ACC112 (cell line): ENCODE data around the gene OR2H2.

ENCODE experiments used
- H2AFZ ChIP-seq: fragments of 200-600 bp; sonication (generic); one replicate; pipeline ENCODE4 v1.6.0; 2017; ENCODE audit warnings: antibody characterized with exemption, low read length; ENCODE audit not compliant: unreplicated experiment
- H3K27ac ChIP-seq: fragments of 200-600 bp; sonication (generic); 2 replicates; pipeline ENCODE4 v1.5.1; 2014; ENCODE audit warnings: low read depth, mild to moderate bottlenecking, antibody characterized with exemption, low read length, moderate library complexity
- H3K27me3 ChIP-seq: fragments of 200-600 bp; sonication (generic); 2 replicates; pipeline ENCODE4 v1.6.1; 2014; ENCODE audit warnings: mild to moderate bottlenecking, antibody characterized with exemption, low read length, moderate library complexity, mixed read lengths; ENCODE audit not compliant: insufficient read depth
- H3K36me3 ChIP-seq: fragments of 200-600 bp; sonication (generic); 2 replicates; pipeline ENCODE4 v1.6.1; 2016; ENCODE audit warnings: mild to moderate bottlenecking, antibody characterized with exemption, low read length, moderate library complexity, mixed read lengths; ENCODE audit not compliant: insufficient read depth
- H3K4me1 ChIP-seq: fragments of 200-600 bp; sonication (generic); one replicate; pipeline ENCODE4 v1.6.1; 2016; ENCODE audit warnings: low read length, mixed read lengths; ENCODE audit not compliant: insufficient read depth, unreplicated experiment, control insufficient read depth
- H3K4me3 ChIP-seq: fragments of 200-600 bp; sonication (generic); 2 replicates; pipeline ENCODE4 v1.5.1; 2014; ENCODE audit warnings: mild to moderate bottlenecking, low read depth, low read length
- H3K79me2 ChIP-seq: fragments of 200-600 bp; sonication (generic); one replicate; pipeline ENCODE4 v1.6.0; 2016; ENCODE audit warnings: low read length; ENCODE audit not compliant: control insufficient read depth, unreplicated experiment, insufficient read depth

Gene OR2H2

DNA sequence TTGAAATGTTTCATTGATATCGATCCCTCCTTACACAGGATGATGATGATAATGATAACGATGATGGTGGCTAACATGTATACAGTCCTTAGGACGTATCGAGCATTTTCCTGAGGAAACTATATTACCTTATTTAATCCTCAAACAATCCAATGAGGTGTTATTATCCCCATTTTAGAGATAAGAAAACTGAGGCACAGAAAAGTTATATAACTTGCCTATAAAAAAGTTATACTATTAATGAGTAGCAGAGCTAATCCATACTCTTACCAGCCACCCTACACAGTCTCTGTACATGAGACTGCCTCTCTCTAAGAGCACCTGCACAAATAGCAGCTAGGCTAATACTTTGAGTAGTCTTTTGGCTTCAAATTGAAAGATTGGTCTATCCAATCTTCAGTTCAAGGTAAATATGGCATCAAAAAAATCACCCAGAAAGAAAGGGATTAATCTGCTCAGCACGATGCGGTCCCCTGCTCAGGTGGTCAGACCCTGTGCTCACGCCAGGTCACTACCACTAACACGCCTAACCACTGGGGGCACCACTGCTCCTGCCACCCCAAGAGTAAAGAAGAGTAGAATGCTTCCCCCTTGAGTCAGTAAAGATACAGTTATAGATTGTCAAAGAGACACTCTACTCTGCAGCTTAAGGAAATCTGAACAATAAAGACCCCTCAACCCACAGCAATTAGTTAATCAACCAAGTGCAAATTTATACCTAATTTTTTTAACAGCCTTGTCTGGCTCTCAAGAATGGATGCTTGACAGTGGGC lies 33.0 kb downstream of the OR2H2 start:
- H3K36me3 ChIP-seq = peaks cover 21% of the 10 kb centered on the region
- H3K27ac ChIP-seq = no peak overlapping the region

DNA sequence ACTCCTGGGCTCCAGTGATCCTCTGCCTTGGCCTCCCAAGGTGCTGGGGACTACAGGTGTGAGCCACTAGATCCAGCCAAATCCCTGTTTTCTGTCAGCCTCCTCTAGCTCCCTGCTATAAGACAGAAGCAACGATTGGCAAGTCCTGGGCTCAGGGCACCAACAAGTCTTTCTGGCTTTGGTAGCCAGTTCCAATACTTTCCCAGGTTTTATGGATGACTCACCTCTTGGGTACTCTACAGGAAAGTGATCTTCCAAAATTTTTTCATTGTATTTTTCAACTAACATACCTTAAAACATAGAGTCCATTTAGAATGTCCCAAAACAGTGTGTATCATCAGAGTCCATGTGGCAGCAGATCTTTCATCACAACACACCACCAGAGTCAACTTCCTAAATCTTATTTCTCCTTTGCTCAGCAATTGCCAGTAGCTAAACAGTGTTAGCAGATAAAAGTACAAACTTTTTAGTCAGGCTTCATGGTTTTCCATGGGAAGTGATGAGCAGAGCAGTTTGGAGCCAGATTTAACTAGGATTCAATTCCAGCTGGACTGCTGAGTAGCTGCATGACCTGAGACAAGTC lies 34.7 kb downstream of the OR2H2 start:
- no peaks in the 10 kb centered on the region for H3K4me1 ChIP-seq
- H3K79me2 ChIP-seq = no peaks in the 10 kb centered on the region
- H3K27me3 ChIP-seq = no peaks in the 10 kb centered on the region
- H3K36me3 ChIP-seq = peaks cover 15% of the 10 kb centered on the region
- H3K4me3 ChIP-seq = no peak overlapping the region
- no peak overlapping the region for H2AFZ ChIP-seq
- H3K27ac ChIP-seq = no peak overlapping the region

More for the DNA sequence above, 33.0 kb downstream of the OR2H2 start:
- no peaks in the 10 kb centered on the region for H3K79me2 ChIP-seq
- H3K4me1 ChIP-seq = no peaks in the 10 kb centered on the region
- H2AFZ ChIP-seq = no peak overlapping the region
- no peaks in the 10 kb centered on the region for H3K27me3 ChIP-seq
- H3K4me3 ChIP-seq = no peak overlapping the region

DNA sequence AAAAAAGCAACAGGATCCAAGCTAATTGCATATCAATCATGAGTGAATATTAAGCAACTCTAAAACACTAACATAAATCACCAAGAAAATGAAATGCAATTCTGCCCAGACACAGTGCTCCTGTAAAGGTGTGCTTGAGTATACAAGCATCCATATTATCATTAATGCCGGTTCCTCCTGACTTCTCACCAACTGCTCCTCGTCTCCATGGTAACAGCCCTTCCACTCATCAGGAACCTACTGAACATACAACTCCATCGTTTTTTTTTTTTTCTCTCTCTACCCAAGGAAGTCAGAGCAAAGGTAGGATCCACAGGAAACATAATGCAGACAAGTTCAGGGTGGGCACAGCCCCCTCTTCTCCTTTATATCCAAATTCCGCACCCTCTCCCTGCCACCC lies 35.7 kb downstream of the OR2H2 start:
- H3K4me1 ChIP-seq = peaks cover 2% of the 10 kb centered on the region
- H2AFZ ChIP-seq = no peak overlapping the region
- no peaks in the 10 kb centered on the region for H3K27me3 ChIP-seq
- no peak overlapping the region for H3K27ac ChIP-seq
- no peaks in the 10 kb centered on the region for H3K79me2 ChIP-seq
- H3K36me3 ChIP-seq = peaks cover 15% of the 10 kb centered on the region
- H3K4me3 ChIP-seq = no peak overlapping the region

DNA sequence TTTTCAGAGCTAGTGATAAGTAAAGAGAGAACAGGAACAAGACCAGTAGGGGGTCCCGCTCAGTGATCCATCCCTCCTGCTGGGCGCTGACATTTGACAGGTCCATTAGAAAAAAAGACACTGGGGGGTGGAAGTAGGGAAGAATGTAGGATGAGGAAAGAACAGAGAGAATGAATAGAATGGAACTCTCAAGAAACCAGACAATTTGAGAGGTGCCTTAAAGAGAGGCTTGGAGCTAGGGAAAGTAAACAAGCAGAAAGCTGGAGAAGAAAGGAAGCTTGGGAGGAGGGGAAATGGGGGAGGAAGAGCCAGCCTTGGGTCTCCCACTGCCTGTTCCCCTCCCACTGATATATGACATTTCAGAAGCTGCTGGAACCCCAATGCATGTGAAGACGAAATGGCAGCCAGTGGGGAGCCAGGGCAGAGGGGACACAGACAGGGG lies 39.6 kb downstream of the OR2H2 start:
- Histone ChIP-seq H3K4me1 (peaks cover 24% of the 10 kb centered on the region), H3K27me3 (no peaks in the 10 kb centered on the region), H3K4me3 (no peak overlapping the region), H2AFZ (no peak overlapping the region), H3K27ac (no peak overlapping the region), H3K36me3 (0 out of 2 replicates have a peak, but pooled peaks cover 10% of the 10 kb centered on the region), H3K79me2 (peaks cover 5% of the 10 kb centered on the region)

DNA sequence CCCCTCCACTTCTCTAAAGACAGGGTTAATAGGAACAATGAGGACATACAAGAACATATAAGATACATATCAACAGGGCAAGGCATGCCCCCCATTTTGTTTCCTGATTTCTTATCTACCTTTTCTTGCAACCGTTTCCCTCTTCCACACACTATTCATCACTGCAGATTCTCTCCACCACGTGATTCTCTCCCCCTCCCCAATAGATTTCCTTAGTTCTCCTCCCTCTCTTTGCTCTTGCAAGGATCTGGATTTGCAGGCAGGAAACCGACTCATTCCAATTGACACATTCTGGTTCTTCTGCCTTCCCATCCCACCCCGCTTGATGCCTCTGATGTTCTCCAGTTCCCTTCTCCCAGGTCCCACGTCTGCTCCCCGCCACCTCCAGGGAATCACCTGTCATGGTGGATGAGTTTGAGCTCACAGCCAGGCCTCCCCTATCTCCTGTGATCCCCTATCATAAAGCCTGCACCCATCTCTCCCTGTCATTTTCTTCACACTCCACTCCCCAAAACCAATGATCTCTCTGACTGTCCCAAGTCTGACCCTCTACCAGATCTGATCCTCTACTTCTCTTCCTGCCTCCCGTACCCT lies 40.5 kb downstream of the OR2H2 start:
- Histone ChIP-seq H3K79me2 (peaks cover 9% of the 10 kb centered on the region), H3K4me1 (peaks cover 29% of the 10 kb centered on the region), H3K36me3 (0 out of 2 replicates have a peak, but pooled peaks cover 5% of the 10 kb centered on the region), H2AFZ (no peak overlapping the region), H3K27me3 (no peaks in the 10 kb centered on the region), H3K4me3 (no peak overlapping the region), H3K27ac (no peak overlapping the region)

DNA sequence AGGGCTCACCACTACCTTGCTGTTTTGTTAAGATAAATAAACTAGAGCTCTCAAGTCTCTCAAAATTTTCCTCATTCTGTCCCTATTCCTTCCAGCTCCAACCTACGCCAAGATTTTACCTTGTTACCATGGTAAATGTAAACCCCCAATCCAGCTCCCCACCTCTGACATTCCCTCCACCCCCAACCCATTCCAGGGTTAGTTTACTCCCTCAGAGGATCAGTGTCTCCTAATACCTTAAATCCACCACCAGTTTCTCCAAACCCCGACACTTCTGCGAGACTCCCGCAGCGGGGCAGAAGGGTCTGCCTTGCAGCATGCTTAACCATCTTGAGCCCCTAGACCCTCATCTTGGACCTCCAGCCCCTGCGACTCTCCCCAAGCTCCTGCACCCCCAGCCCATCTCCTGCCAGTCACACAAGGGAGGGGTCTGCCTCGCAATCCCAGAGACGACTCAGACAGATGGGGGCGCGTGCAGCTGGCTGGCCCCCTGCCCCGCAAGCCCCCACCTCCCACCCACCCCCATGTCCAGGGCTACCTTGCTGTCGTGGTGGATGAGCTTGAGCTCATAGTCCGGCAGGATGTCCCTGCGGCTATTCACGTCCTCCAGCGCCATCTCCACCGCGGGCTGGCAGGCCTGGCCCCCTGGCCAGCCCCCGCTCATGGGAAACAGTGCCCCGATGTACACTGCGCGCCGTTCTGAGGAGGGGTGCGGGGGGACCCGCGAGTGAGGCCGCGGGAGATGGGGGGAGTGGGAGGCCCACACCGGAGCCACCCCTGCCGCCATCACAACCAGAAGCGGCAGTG lies 42.2 kb downstream of the OR2H2 start:
- Histone ChIP-seq H3K4me3 (peak overlapping the region; percentile 93), H3K27ac (peak overlapping the region; percentile 24; the same call in 1 of the 2 replicates), H3K36me3 (no peaks in the 10 kb centered on the region), H3K79me2 (peaks cover 13% of the 10 kb centered on the region), H2AFZ (peak overlapping the region; percentile 94), H3K27me3 (no peaks in the 10 kb centered on the region), H3K4me1 (peaks cover 44% of the 10 kb centered on the region)

DNA sequence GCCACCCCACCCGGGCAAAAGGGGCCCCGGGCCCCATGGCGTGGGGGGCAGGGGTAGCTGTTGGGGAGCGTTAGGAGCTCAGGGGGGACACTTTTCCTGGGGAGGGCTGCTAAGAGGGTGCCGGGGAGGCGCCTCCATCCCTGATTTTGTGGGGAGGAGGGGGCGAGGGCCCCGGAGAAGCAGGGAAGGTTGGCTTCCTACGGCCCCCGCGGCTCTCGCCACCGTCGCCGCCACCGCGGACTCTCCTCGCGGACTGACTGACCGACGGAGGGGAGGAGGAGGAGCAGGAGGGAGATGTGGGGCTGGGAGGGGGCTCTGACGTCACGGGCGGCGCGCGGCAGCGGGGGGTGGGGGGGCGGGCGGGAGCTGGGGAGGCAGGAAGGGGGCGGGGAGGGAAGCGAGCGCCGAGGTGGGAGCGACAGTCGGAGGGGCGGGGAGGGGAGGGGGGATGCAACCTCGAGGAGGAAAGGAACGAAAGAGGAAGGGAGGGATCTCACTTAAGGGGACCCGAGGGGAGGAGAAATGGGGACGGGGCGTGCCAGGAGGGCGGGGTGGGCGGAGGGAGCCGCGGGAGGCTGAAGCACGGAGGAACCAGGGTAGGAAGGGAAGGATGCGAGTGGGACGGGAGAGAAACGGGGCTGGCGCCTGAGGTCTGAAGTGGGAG lies 43.0 kb downstream of the OR2H2 start:
- H3K4me3 ChIP-seq = peak overlapping the region; percentile 93
- peak overlapping the region; percentile 94 for H2AFZ ChIP-seq
- peak overlapping the region; percentile 55 for H3K27ac ChIP-seq
- peaks cover 13% of the 10 kb centered on the region for H3K79me2 ChIP-seq
- H3K36me3 ChIP-seq = no peaks in the 10 kb centered on the region
- peaks cover 44% of the 10 kb centered on the region for H3K4me1 ChIP-seq
- no peaks in the 10 kb centered on the region for H3K27me3 ChIP-seq

DNA sequence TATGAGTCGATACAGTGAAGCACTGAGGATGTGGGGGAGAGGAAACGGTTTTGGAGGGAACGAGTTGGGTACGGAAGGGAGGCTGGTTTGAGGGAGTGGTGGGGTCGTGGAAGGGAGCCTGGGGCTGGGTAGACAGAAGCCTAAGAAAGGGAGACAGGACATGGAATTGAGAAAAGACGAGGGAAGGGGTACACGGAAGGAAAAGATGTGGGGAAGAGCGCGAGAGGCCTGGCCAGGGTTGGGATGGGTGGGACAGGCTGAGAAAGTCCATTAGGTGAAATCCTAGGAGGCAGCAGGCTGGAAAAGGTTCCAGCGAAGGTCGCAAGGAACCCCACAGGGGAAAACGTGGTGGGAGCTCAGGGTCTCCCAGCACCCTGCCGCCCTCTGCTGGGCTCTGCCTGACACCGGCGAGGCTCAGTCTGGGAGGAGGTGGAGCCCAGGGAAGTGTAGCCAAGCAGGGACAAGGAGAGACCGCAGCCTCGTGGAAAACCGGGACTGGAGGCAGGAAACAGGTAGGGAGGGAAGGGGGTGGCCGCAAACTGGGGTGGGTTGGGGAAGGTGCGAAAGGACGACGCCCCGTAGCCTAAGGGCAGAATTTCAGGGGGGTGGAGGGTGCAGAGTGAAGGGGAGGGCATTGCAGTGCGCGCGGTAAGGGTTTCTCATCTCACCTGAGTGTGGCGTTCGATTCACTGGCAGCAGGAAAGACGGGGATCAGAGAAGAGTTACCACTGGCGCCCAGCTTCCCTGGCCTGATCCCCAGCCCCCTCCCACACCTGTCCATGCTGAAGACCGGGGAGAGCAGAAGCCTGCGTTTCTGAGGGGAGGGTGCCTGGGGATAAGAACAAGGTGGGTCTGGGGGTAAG lies 43.7 kb downstream of the OR2H2 start:
- H3K36me3 ChIP-seq = no peaks in the 10 kb centered on the region
- H3K27me3 ChIP-seq = no peaks in the 10 kb centered on the region
- H2AFZ ChIP-seq = peak overlapping the region; percentile 94
- H3K4me3 ChIP-seq = peak overlapping the region; percentile 93
- H3K4me1 ChIP-seq = peaks cover 44% of the 10 kb centered on the region
- peaks cover 13% of the 10 kb centered on the region for H3K79me2 ChIP-seq
- H3K27ac ChIP-seq = peak overlapping the region; percentile 55

DNA sequence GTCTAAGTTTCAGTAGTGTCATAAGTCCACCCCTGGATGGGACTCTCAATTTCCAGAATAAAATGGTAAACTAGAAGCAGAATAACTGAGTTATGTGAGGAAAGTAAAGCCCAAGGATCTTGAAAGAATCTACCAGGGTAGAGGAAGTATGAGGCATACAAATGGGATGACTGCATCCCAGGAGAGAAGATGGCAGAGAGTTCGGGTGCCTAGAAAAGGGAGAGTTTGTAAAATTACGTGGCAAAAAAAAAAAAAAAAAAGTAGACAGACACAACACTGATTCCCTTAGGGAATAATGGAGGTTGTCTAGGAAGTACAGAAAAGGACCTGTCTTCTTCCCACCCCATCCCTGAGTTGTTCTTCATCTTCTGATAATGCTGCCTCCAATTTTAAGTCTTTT lies 44.6 kb downstream of the OR2H2 start:
- Histone ChIP-seq H3K4me1 (peaks cover 44% of the 10 kb centered on the region), H3K27me3 (no peaks in the 10 kb centered on the region), H2AFZ (no peak overlapping the region), H3K36me3 (no peaks in the 10 kb centered on the region), H3K4me3 (peak overlapping the region; percentile 93), H3K79me2 (peaks cover 13% of the 10 kb centered on the region), H3K27ac (no peak overlapping the region)
